NCI-H2081 (cell line): ENCODE data around the gene TWIST2.

Source experiments
- DNase-seq, 2 experiments: peaks; one replicate each; lab custom pipeline; 2025; lab: John Stamatoyannopoulos, UW

TWIST2 gene

DNA sequence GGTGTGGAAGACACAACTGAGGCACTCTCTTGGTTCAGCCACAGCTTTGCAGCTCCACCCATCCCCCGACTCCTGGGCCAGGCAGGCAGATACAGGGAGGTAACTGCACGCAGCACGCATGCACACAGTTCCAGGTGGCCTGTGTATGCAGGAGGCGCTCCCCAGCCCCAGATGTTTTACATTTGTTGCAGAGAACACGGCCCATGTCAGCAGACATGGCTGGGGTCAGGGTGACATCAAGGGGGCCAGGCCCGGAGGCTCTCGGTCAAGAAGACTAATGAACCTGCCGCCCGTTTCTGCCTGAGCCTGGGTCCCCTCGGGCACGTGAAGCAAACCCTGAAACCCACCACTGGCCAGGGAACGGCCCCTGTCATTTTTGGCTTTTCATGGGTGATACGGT is 57.3 kb downstream of the TWIST2 start:
- no peak for DNase-seq

GRCh38 chr2:238905644-238906043 is 57.8 kb downstream of the TWIST2 start:
- DNase-seq, result no peak

DNA sequence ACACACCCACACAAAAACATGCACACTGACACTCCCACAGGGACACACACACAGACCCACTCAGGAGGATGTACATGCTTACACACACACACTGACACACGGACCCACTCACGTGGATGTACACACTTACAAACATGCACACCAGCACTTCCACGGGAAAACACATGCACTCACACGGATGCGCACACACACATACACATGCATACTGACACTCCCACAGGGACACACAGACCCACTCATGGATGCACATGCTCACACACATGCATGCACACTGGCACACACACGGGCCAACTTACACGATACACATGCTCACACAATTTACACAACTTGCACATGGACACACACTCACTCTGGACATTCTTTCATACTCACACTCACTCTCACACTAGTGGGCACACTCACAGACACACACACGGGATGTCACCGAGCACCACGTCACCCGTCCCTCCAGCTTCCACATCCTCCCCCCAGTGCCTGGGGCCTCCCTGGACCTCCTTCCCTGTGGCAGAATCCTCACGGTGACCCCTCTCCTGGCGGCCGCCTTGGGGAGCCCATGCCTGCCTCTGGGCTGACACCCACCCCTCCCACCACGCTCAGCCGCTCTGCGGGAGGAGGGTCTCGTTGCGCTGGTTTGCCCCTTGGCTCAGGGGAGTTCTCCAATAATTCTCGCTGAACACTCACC is 58.5 kb downstream of the TWIST2 start:
- DNase-seq, result no peak

GRCh38 chr2:238906936-238907716 is 59.2 kb downstream of the TWIST2 start:
- DNase-seq, result no peak

DNA sequence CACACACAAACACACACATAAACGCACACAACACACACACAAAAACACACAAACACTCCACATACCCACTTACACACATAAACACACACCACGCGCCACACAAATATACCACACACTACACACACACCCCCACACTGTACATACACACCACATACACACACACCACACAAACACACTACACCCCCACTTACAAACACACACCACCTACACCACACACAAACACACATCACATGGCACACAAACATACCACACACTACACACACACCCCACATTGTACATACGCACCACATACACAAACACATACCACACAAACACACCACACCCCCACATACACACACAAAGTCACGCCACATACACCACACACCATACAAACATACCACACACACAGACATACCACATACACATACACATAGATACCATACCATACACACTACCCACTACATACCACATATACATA is 59.9 kb downstream of the TWIST2 start:
- DNase-seq, result no peak

DNA sequence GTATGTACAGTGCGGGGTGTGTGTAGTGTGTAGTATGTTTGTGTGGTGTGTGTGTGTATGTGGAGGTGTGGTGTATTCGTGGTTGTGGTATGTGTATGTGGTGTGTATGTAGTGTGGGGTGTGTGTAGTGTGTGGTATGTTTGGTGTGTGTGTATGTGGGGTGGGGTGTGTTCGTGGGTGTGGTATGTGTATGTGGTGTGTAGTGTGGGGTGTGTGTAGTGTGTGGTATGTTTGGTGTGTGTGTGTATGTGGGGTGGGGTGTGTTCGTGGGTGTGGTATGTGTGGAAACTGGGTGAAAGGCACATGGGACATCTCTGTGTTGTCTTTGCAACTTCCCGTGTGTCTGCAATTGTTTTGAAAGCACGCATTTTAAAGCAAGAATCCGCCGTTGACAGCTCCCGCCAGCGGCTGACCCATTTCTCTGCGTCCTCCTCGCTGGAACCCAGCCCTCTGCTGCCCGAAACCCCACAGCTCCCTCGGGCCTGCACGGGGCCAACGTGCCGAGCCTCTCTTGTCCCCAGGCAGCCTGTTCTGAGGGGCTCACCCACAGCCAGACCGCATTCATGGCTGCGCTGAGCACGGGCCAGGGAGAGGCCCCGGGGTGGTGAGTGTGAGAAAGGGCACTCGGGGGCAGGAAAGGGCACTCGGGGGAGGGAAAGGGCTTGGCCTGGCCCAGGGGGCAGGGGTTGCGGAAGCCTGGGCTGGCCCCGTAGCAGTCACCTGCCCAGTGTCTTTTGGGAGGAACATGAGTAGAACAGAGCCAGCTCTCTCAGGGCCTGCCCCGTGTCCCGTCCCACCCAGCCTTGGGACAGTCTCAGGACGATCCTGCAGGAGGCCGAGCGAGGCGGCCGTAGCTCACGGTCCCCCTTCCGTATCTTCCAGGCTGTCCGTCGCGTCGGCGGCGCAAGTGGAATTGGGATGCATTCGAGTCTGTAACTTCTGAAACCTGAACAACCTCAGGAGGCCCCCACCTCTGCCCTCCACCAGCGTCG is 61.4 kb downstream of the TWIST2 start:
- no peak for DNase-seq

DNA sequence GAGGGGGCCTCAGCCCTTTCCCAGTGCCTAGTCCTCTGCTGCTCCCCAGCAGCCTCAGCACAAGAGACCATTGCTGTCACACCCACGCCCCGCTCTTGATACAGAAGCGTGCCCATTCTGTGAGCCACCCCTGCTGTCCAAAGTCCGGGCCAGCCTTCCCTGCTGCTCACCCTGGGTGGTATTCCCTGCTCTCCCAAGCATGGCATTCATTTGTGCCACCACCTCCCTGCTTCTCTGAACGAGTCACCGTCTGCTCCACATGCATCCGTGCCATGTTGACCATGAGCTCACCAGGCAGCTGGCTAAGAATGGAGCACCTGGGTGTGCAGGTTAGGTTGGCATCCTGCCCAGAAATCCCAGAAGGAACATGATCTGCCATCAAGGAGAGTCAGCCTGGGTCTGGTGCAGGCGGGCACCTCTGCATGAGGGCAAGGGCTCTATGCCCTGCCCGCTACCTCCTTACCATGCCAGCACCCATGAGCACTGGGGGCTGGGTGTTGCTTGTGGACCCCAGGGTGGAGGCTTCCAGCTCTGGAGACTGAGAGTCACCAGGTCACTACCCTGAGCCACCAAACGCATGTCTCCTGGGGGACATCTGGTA is 63.0 kb downstream of the TWIST2 start:
- peak; percentile 92 to 97 for DNase-seq

- DNase-seq, result no peak
Observed at GRCh38 chr2:238911376-238912227, 63.7 kb downstream of the TWIST2 start.

- no peak for DNase-seq
Observed at GRCh38 chr2:238912228-238912915, 64.5 kb downstream of the TWIST2 start.

DNA sequence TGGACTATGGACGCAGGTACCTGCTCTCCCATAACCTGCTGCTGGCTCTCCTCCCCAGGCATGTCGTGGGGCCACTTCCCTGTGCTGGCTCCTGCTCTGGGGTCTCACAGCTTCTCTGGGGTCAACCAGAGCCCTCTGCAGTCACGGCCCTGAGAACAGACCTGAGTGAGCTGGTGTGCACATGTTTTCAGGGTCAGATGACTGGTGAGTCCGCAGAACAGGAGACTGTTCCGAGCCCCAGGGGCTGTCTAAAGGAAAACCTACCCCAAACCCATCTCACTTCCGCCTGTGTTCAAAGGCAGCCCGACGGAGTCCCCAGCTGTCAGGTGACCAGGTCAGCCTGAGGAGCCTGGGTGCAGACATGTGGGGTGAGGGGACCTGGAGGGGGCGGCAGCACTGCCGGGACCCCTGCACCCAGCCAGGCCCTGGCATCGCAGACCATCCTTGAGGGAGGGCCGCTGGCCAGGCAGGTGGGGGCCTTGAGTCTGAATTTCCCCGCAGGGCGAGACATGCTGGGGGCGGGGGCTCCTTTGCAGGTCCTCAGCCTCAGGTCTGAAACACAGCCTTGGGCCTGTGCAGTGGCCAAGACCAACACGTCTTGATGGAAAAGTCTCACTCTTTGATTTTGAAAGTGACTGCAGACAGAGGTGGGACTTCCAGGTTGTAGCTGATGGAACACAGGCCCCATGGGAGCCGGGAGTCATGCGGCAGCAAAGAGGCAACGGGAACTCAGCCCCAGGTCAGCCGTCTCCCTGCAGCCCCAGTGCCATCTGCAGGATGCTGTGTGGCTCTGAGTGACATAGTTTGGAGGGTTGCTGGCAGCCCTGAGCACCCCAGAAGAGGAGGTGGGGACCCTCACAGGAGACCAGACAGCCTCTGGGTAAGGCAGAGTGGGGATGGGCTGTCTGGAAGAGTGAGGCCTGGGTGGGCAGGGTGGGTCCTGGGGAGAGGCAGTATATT is 65.3 kb downstream of the TWIST2 start:
- DNase-seq, result no peak

GRCh38 chr2:238913931-238914647 is 66.2 kb downstream of the TWIST2 start:
- DNase-seq, result no peak

GRCh38 chr2:238914648-238915015 is 66.7 kb downstream of the TWIST2 start:
- no peak for DNase-seq

DNA sequence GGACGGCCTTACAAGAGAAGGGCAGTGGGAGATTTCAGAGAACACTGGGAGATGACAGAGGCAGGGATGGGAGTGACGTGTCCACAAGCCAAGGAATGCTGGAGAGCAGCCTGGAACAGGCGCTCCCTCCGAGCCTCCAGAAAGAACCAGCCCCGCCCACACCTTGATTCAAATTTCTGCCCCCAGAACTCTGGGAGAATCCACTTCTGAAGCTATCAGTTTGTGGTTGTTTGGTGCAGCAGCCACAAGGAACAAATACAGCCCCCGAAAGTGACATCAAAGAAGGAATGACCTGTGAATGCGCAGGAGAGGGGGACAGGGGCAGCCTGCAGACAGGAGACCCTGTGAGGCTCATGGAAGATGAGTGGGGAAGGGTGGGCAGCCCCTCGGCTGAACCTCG is 67.3 kb downstream of the TWIST2 start:
- no peak for DNase-seq

DNA sequence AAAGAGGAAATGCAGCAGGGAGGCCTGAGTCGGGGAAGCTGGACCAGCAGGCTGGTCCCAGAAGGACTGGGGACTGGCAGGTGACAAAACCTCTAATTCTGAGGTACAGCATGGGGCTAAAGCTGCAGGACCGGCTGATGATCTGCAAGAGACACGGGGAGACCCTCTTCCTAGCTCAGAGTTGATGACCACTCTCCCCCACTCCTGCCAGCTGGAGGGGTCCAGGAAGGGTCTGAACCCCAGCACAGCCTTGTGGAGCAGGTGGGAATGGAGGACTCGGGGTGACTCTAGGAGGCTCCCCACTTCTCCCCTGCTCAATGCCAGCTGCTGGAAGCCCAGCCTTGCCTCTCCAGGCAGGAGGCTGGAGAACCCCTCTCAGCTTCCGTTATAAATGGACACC is 67.7 kb downstream of the TWIST2 start:
- DNase-seq, result no peak

DNA sequence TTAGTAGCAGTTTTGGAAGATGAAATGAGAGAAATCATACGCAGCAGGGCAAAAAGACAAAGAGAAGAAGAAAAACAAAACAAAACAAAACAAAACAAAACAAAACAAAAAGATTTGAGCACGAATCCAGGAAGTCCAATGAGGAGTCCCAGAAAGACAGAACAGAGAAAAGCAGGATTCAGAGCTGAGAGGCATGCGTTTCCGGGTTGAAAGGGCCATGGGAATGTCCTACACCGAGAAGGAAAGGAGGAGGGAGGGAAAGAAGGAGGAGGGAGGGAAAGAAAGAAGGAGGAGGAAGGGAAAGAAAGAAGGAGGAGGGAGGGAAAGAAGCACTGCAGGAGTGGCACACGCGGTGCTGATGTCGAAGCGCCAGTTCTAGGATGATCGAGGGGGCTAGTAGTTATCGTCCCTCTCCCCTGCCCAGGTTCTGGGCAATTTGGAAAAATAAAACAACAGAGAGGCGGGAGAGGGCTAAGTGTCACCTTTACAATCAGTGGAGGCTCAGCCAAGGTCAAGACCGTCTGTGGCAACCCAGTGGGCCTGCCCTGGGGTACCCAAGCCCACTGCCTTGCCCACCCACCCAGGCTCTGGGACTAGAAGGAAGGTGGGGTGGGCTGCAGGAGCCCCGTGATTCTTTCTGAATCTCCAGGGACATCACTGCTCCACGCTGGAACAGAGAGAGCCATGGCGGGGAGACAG is 68.4 kb downstream of the TWIST2 start:
- DNase-seq, result no peak

DNA sequence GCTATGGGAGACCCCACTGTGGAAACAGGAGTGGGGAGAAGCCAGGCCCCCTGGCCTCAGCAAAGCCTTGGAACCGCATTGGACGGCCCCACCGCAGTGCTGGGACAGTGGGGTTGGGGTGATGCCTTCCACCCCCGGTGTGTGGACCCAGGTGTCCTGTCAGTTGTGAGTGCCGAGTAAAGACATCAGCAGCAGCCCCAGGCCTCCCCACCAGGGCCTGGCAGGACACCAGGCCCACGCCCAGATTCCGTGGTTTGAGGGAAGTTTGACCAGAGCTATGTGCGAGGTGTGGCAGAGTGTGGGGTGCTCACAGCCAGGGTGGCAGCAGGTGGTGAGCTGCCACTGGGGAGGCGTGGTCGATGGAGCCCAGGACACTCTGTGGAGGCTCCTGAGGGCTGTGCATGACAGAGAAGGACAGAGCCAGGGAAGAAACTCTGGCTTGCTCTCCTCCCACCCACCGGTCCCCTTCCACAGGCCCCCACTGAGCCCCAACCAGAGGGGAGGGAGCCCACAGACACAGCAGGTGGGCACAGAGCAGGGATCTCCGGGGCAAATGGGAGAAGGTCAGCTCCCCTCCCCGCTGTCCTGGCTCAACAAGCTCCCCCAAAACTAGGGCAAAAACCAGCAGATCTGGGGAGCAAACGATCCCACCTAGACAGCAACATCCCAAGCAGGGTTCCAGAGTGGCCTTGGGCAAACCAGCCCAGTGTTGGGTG is 69.1 kb downstream of the TWIST2 start:
- no peak for DNase-seq

GRCh38 chr2:238919307-238919706 is 71.4 kb downstream of the TWIST2 start:
- DNase-seq, result no peak
